CD4-positive, CD25-positive, alpha-beta regulatory T cell (primary cell): ENCODE measurements around the gene ZNF600. TPM values are rescaled to one million over a fixed set of nuclear protein-coding genes. Genes with fewer than 3 reads are reported as not detected.
"Not testable (repeated sequence)": the region's sequence is repeated elsewhere in the genome, so short reads cannot be mapped to it uniquely, and the experiment has no call there.

ENCODE experiments used
- ATAC-seq, 2 donors: fragments of 150-1000 bp; cut with Tn5 transposase; one replicate each; pipeline ENCODE4 v1.10.0; 2021; ENCODE audit warnings: low read depth in 2 of 2, moderate number of reproducible peaks in 2 of 2, moderate library complexity in 1 of 2
- DNase-seq, 3 donors: peaks; one replicate each; pipeline versions ENCODE4 v3.0.0 to v3.0.0-alpha.2; 2012 to 2022; ENCODE audit warnings: mixed read lengths in 1 of 3
- H3K27ac ChIP-seq: one replicate; pipeline ENCODE4 v1.7.0; 2013; ENCODE audit warnings: mild to moderate bottlenecking, low read length; ENCODE audit not compliant: insufficient read depth, poor library complexity, severe bottlenecking
- H3K27me3 ChIP-seq: one replicate; pipeline ENCODE4 v1.7.0; 2013; ENCODE audit warnings: low read length; ENCODE audit not compliant: control insufficient read depth, insufficient read depth
- H3K36me3 ChIP-seq: one replicate; pipeline ENCODE4 v1.7.0; 2013; ENCODE audit warnings: mild to moderate bottlenecking, low read length, moderate library complexity; ENCODE audit not compliant: control insufficient read depth, insufficient read depth
- H3K4me1 ChIP-seq: 2 replicates; pipeline ENCODE4 v1.7.0; 2013; ENCODE audit warnings: mild to moderate bottlenecking, low read length; ENCODE audit not compliant: insufficient read depth, control insufficient read depth, poor library complexity, severe bottlenecking
- H3K4me3 ChIP-seq: one replicate; pipeline ENCODE4 v1.7.0; 2013; ENCODE audit warnings: low read depth, mild to moderate bottlenecking, low read length, moderate library complexity
- H3K9me3 ChIP-seq, 2 experiments: 1 replicate in 1 of 2; 2 replicates in 1 of 2; pipeline ENCODE4 v1.7.0; 2013; ENCODE audit warnings: low read length in 2 of 2, mild to moderate bottlenecking in 1 of 2, moderate library complexity in 1 of 2; ENCODE audit not compliant: control insufficient read depth in 2 of 2
- H3K27ac Mint-ChIP-seq, 3 donors: one replicate each; pipeline ENCODE4 v1.8.0; 2020 to 2022; ENCODE audit warnings: mild to moderate bottlenecking in 3 of 3, mixed read lengths in 3 of 3, moderate library complexity in 2 of 3
- H3K27me3 Mint-ChIP-seq: one replicate; pipeline ENCODE4 v1.8.0; 2022; ENCODE audit warnings: mild to moderate bottlenecking, mixed read lengths
- H3K36me3 Mint-ChIP-seq: one replicate; pipeline ENCODE4 v1.8.0; 2020; ENCODE audit warnings: mixed read lengths
- H3K4me1 Mint-ChIP-seq, 4 donors: one replicate each; pipeline ENCODE4 v1.8.0; 2020 to 2022; ENCODE audit warnings: mixed read lengths in 4 of 4, mild to moderate bottlenecking in 1 of 4
- H3K4me3 Mint-ChIP-seq, 4 donors: one replicate each; pipeline ENCODE4 v1.8.0; 2020 to 2022; ENCODE audit warnings: mild to moderate bottlenecking in 4 of 4, mixed read lengths in 4 of 4, moderate library complexity in 3 of 4
- H3K9me3 Mint-ChIP-seq, 7 donors: one replicate each; pipeline ENCODE4 v1.8.0; 2020 to 2022; ENCODE audit warnings: mixed read lengths in 7 of 7, mild to moderate bottlenecking in 3 of 7, moderate library complexity in 2 of 7
- polyA plus RNA-seq, 4 donors: library from polyadenylated mRNA; unstranded; fragments of 300-500 nt; fragmentation: Illumina TruSeq; gene quantifications; one replicate each; pipeline ENCODE4 v1.2.3, GENCODE V29; 2021
- total RNA-seq: library from RNA; stranded (reverse); gene quantifications from one replicate; pipeline ENCODE4 v1.2.3, GENCODE V29; 2022

ZNF600 gene
- total and polyA plus RNA-seq, 5 donors from 2014 or later = 4.3 to 22.3 (median 20.4) TPM

GRCh38 chr19:52725528-52725961, 61.0 kb downstream of the ZNF600 start:
- Mint-ChIP-seq H3K36me3 (peaks cover 58% of the 10 kb centered on the region), H3K27ac (no peak overlapping the region), H3K4me1 (peaks cover 7 to 14% (median 11%) of the 10 kb centered on the region in 4 donors), H3K4me3 (no peak overlapping the region), H3K27me3 (no peaks in the 10 kb centered on the region), H3K9me3 (peaks cover 2 to 27% (median 5%) of the 10 kb centered on the region in 7 donors)
- no peak for DNase-seq
- H3K27me3 ChIP-seq = no peaks in the 10 kb centered on the region
- peaks cover 15 to 22% of the 10 kb centered on the region in 2 experiments for H3K9me3 ChIP-seq
- ATAC-seq = no peak
- H3K4me3 ChIP-seq = no peak overlapping the region
- H3K4me1 ChIP-seq = no peaks in the 10 kb centered on the region
- no peak overlapping the region for H3K27ac ChIP-seq
- peaks cover 46% of the 10 kb centered on the region for H3K36me3 ChIP-seq

DNA sequence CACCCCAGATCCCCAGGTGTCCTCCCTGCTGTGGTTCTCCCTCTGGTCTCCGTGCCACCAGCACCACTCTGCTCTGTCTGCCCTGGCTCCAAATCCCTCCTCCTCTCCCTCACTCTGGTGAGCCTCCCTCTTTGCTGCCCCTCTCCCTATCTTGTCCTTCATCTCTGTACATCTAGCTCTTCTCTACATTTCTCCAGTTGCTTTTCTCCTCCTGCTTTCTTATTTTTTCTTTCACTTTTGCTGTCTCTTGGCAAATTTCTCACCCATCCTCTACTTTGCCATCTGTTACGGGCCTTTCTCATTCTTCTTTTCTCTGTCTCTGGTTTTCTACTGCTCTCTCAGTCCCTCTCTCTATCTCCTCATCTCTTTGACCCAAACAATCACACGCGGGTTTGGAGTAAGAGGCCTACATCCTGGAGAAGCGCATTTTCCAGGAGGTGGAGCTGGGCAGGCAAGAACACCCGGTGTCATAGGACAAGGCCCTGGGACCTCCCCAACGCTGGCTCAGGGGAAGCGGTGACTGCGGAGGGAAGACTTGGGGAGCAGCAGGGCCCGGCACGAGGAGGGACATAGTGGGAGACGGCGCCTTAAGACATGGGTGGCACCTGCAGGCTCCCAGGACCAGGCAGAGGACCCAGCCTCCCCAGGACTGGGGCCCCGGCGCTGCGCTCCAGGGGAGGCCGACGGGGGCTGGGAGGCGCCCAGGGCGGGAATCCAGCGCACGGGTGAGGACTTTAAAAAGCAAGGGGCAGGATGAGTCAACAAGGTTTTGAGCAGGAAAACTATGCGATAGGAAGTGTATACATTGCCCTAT, 61.7 kb downstream of the ZNF600 start:
- Histone ChIP-seq H3K4me3 (no peak overlapping the region), H3K9me3 (peaks cover 15 to 22% of the 10 kb centered on the region in 2 experiments), H3K27me3 (no peaks in the 10 kb centered on the region), H3K36me3 (peaks cover 46% of the 10 kb centered on the region), H3K4me1 (no peaks in the 10 kb centered on the region), H3K27ac (no peak overlapping the region)
- Mint-ChIP-seq H3K9me3 (peaks cover 2 to 29% (median 5%) of the 10 kb centered on the region in 7 donors), H3K36me3 (peaks cover 59% of the 10 kb centered on the region), H3K27me3 (no peaks in the 10 kb centered on the region), H3K27ac (peak overlapping the region in 2 of 3 donors; percentile 40 to 53), H3K4me3 (peak overlapping the region in 2 of 4 donors; percentile 41 to 43), H3K4me1 (peaks cover 4 to 12% (median 11%) of the 10 kb centered on the region in 4 donors)
- ATAC-seq = no peak
- no peak for DNase-seq

GRCh38 chr19:52723907-52724598, 62.5 kb downstream of the ZNF600 start:
- Mint-ChIP-seq H3K36me3 (peaks cover 63% of the 10 kb centered on the region), H3K4me3 (peak overlapping the region in 1 of 4 donors; percentile 41), H3K27ac (peak overlapping the region in 1 of 3 donors; percentile 53), H3K9me3 (peaks cover 0 to 38% (median 8%) of the 10 kb centered on the region in 7 donors), H3K4me1 (peaks cover 0 to 13% (median 6%) of the 10 kb centered on the region in 4 donors)
- peaks cover 14 to 20% of the 10 kb centered on the region in 2 experiments for H3K9me3 ChIP-seq
- DNase-seq, H3K27ac ChIP-seq, ATAC-seq, H3K4me1 ChIP-seq, H3K27me3 ChIP-seq, H3K27me3 Mint-ChIP-seq, H3K4me3 ChIP-seq: not testable (repeated sequence)
- H3K36me3 ChIP-seq = peaks cover 44% of the 10 kb centered on the region

DNA sequence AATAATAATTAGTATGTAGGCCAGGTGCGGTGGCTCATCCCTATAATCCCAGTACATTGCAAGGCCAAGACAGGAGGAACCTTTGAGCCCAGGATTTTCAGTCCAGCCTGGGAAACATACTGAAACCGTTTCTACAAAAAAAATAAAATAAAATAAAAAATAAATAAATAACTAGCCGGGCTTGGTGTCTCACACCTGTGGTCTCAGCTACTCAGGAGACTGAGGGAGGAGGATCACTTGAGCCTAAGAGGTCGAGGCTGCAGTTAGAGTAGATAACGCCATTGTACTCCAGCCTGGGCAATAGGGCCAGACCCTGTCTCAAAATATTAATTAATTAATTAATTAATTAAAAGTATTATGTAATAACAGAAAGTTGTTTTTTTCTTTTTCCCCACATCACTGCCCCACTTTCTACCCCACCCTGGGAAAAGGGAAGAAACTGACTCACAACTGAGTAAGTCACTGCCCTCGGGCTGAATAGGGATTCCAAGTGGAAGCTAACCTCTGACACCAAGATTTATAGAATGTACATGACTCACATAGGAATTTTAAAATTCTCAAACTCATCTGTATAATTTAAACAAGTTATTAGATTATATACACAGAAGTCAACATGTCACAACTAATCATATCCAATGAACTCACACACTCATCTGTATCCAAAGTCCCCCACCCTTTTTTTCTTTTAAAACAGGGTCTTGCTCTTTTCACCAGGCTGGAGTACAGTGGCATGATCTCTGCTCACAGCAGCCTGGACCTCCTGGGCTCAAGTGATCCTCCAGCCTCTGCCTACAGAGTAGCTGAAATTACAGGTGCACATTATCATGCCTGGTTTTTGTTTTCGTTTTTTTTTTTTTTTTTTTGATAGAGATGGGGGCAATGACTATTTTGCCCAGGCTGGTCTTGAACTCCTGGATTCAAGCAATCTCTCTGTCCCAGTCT, 64.3 kb downstream of the ZNF600 start:
- no peaks in the 10 kb centered on the region for H3K4me1 ChIP-seq
- Mint-ChIP-seq H3K36me3 (peaks cover 52% of the 10 kb centered on the region), H3K4me3 (no peak overlapping the region), H3K27ac (no peak overlapping the region), H3K4me1 (peaks cover 0 to 10% (median 0%) of the 10 kb centered on the region in 4 donors), H3K27me3 (no peaks in the 10 kb centered on the region), H3K9me3 (peaks cover 0 to 40% (median 8%) of the 10 kb centered on the region in 7 donors)
- H3K4me3 ChIP-seq = no peak overlapping the region
- peaks cover 27% of the 10 kb centered on the region for H3K36me3 ChIP-seq
- H3K27me3 ChIP-seq = no peaks in the 10 kb centered on the region
- ATAC-seq (no peak), DNase-seq (no peak)
- peaks cover 11 to 22% of the 10 kb centered on the region in 2 experiments for H3K9me3 ChIP-seq
- H3K27ac ChIP-seq = no peak overlapping the region

- H3K27me3 ChIP-seq, H3K4me3 Mint-ChIP-seq, DNase-seq, ATAC-seq, H3K27ac ChIP-seq, H3K27me3 Mint-ChIP-seq, H3K4me3 ChIP-seq, H3K27ac Mint-ChIP-seq, H3K4me1 ChIP-seq: not testable (repeated sequence)
- Histone ChIP-seq H3K36me3 (peaks cover 17% of the 10 kb centered on the region), H3K9me3 (peaks cover 11 to 22% of the 10 kb centered on the region in 2 experiments)
- peaks cover 1 to 48% (median 8%) of the 10 kb centered on the region in 7 donors for H3K9me3 Mint-ChIP-seq
- peaks cover 0 to 14% (median 7%) of the 10 kb centered on the region in 4 donors for H3K4me1 Mint-ChIP-seq
- peaks cover 52% of the 10 kb centered on the region for H3K36me3 Mint-ChIP-seq
Observed at GRCh38 chr19:52720541-52720940, 66.0 kb downstream of the ZNF600 start.

DNA sequence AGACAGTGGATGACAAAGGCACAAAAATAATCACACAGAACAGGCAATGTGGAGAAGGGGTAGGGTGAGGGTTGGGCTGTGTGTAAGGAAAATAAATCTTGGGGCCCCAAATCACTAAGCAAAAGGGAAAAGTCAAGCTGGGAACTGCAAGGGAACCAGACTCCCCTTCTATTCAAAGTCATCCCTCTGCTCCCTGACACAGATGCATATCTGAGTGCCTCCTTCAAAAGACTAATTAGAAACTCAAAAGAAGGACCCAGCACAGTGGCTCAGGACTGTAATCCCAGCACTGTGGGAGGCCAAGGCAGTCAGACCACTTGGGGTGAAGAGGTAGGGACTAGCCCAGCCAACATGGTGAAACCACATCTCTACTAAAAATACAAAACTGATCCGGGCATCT, 70.1 kb downstream of the ZNF600 start:
- Histone ChIP-seq H3K4me1 (no peaks in the 10 kb centered on the region), H3K27me3 (no peaks in the 10 kb centered on the region), H3K4me3 (no peak overlapping the region), H3K9me3 (peaks cover 13 to 31% of the 10 kb centered on the region in 2 experiments), H3K27ac (no peak overlapping the region), H3K36me3 (peaks cover 32% of the 10 kb centered on the region)
- no peak overlapping the region for H3K27ac Mint-ChIP-seq
- H3K4me3 Mint-ChIP-seq = no peak overlapping the region
- peaks cover 54% of the 10 kb centered on the region for H3K36me3 Mint-ChIP-seq
- ATAC-seq (no peak), DNase-seq (no peak)
- peaks cover 0 to 53% (median 9%) of the 10 kb centered on the region in 7 donors for H3K9me3 Mint-ChIP-seq
- H3K4me1 Mint-ChIP-seq = peaks cover 0 to 17% (median 10%) of the 10 kb centered on the region in 4 donors
- H3K27me3 Mint-ChIP-seq = no peaks in the 10 kb centered on the region

- H3K27ac ChIP-seq, H3K4me3 Mint-ChIP-seq, H3K27me3 Mint-ChIP-seq, H3K4me1 ChIP-seq, H3K4me3 ChIP-seq, H3K27me3 ChIP-seq: not testable (repeated sequence)
- peaks cover 13 to 30% of the 10 kb centered on the region in 2 experiments for H3K9me3 ChIP-seq
- H3K36me3 Mint-ChIP-seq = peaks cover 57% of the 10 kb centered on the region
- H3K4me1 Mint-ChIP-seq = peaks cover 0 to 17% (median 10%) of the 10 kb centered on the region in 4 donors
- peaks cover 0 to 56% (median 13%) of the 10 kb centered on the region in 7 donors for H3K9me3 Mint-ChIP-seq
- ATAC-seq = peak in 1 of 2 donors; percentile 46
- peak in 1 of 3 donors; percentile 9 for DNase-seq
- peaks cover 38% of the 10 kb centered on the region for H3K36me3 ChIP-seq
- peak overlapping the region in 1 of 3 donors; percentile 77 for H3K27ac Mint-ChIP-seq
Observed at GRCh38 chr19:52715902-52716301, 70.7 kb downstream of the ZNF600 start.
